ENCODE results near the gene SYNE1.
"Not testable (repeated sequence)": the region's sequence is repeated elsewhere in the genome, so short reads cannot be mapped to it uniquely, and the experiment has no call there.

Gene SYNE1

GRCh38 chr6:152571089-152571488 lies 66.1 kb downstream of the SYNE1 start:
- no peak for DNase-seq (ENCODE audit: low spot score)

DNA sequence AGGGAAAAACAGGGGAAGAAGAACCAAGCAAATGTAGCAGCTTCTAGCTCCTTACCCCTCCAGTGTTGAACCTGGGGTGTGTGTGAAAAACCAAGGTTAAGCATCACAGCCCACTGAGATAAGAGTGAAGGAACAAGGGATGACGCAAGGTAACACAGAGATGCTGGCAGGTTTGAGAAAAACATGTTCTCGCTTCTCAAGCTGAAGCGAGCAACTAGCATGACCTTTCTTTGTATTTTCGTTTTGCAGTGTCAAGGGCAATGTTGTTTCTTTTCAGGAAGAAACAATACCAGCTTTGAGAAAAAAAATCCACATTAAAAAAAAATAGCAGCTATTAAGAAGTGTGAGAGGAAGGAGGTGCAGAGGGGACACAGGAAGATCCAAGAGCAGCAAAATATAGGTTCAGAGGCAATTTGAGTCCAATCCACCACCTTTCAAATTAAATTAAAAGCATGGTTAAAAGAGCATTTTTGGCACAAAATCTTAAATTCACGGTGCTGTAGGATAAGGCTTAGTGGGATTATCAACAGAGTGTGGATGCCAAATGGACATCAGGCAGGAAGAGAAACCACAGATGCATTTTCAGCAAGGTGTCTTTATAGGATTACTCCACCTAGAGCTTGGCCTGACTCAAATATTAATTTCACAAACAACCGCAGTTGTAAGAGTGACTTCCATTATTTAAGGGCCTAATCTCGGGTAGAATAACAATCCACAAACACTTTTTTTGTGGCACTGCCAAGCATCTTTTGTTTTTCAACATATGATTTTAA lies 70.9 kb downstream of the SYNE1 start:
- no peak for DNase-seq (ENCODE audit: low spot score)

- DNase-seq (ENCODE audit: low spot score) = no peak
These were observed 74.0 kb downstream of the SYNE1 start for GRCh38 chr6:152563177-152563576.

DNA sequence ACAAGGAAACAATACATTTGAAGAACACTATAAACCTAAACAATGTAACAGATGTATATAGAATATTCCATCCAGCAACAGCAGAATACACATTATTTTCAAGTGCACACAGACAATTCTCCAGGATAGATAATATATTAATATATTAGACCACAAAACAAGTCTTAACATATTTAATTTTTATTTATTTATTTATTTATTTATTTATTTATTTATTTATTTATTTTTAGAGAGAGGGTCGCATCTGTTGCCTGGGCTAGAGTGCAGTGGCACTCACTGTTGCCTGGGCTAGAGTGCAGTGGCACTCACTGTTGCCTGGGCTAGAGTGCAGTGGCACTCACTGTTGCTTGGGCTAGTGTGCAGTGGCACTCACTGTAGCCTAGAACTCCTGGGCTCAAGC lies 78.4 kb downstream of the SYNE1 start:
- DNase-seq (ENCODE audit: low spot score) = not testable (repeated sequence)

DNA sequence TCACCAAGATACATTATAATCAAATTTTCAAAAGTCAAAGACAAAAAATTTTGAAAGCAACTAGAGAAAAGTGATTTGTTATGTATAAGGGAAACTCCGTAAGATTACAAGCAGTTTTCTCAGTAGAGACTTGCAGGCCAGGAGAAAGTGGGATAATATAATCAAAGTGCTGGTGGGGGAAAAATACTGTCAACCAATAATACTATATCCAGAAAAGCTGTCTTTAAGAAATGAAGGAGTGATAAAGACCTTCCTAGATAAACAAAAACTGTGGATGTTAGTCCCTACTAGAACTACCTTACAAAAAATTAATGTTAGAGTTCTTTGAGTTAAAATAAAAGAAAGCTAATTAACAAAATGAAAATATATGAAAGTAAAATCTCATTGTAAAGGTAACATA lies 79.7 kb downstream of the SYNE1 start:
- no peak for DNase-seq (ENCODE audit: low spot score)

GRCh38 chr6:152554851-152555250 lies 82.3 kb downstream of the SYNE1 start:
- DNase-seq (ENCODE audit: low spot score) = no peak

GRCh38 chr6:152552616-152553209 lies 84.4 kb downstream of the SYNE1 start:
- DNase-seq (ENCODE audit: low spot score) = peak; percentile 70

DNA sequence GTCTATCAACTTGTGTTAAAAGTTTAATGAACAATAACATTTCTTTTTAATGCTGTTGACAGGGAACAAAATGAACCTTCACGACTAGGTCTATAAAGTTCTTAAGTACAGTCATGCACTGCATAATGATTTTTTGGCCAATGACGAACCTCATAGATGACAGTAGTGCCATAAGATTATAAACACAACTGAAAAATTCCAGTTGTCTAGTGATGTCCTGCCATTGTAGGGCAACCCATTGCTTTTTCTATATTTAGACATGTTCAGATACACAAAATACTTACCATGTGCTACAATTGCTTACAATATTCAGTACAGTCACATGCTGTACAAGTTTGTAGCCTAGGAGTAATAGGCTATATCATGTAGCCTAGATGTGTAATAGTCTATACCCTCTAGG lies 93.6 kb downstream of the SYNE1 start:
- no peak for DNase-seq (ENCODE audit: low spot score)

- no peak for DNase-seq (ENCODE audit: low spot score)
These were observed 96.8 kb downstream of the SYNE1 start for GRCh38 chr6:152540381-152540780.

DNA sequence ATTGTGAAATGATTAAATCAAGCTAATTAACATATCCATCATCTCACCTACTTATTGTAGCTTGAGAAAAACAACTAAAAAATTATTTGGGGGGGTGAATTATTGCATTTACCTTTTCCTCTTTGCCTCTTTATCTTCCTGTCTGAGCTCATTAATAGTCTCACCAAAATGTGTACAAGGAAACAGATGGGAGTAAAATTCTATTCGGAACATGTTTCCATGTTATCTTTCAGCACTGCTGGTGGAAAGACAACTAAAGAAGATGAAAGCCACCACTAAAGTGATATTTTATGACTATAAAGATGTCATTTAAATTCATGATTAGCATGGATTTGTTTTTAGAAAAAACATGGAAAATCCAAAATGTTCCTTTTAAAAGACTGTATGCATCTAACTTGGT lies 102.6 kb downstream of the SYNE1 start:
- DNase-seq (ENCODE audit: low spot score) = no peak

DNA sequence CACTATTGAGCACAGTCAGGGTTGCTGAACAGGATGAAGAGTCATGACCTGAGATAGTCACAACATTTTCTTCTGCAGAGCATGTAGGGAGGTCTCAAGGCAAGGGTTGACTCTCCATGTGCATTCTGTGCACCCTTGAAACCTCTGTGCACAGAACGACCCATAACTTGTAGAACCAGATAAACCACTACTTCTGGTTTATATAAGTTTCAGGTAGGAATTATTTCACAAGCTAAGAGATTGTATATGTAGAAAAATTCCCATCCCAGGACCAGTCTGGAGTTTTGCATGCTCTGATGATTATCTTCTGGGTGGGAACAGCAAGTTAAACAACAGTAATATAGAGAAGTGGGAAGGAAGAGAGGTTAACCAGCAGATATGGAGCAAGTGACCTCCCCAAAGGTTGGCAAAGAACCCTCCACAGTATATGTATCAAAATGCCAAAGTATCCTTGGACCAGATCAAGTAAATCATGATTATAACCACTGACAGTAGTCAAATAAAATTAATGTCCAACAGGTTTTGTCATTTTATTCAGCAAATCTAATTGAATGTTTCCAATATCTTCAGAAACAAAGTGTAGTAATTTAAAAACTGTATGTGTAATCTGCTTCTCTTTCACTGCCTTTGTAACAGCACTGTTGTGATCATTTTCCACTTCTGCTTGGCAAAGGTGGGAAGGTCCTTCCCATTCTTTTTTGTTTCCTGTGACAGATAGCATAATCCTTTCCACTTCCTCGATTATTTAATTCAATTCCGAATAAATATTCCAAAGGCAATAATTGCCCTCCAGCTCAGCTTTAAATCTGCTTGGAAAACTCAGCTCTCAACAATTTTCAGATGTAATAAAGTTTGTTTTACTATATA lies 104.4 kb downstream of the SYNE1 start:
- DNase-seq (ENCODE audit: low spot score) = no peak

DNA sequence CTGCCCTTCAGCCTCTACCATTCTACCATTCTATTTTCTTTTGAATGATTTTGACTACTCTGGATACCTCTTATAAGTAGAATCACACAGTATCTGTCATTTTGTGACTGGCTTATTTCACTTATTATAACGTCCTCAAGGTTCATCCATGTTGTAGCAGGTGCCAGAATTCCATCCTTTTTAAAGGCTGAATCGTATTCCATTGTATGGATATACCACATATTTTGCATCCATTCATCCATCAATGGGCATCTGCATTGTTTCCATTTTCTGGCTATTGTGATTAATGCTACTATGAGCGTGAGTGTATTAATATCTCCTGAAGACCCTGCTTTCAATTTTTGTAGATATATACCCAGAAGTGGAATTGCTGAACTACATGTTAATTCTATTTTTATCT lies 105.5 kb downstream of the SYNE1 start:
- no peak for DNase-seq (ENCODE audit: low spot score)

DNA sequence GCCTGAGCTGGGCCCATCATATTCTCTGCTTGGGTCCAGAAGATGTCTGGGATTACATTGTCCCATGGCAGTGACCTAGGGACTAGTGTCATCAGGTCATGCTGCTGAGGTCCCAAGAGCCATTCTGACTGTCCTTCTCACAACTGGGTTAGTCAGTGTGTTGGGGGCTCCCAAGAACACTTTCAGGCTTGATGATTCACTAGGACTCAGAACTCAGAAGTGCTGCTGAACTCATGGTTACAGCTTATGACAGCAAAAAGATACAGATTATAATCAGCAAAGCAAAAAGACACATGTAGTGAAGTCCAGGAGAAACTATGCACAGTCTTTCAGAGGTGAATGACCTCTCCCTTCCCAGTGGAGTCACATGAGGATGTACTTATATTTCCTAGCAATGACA lies 107.8 kb downstream of the SYNE1 start:
- DNase-seq (ENCODE audit: low spot score) = peak; percentile 10

GRCh38 chr6:152514120-152514519 lies 123.0 kb downstream of the SYNE1 start:
- not testable (repeated sequence) for DNase-seq (ENCODE audit: low spot score)

DNA sequence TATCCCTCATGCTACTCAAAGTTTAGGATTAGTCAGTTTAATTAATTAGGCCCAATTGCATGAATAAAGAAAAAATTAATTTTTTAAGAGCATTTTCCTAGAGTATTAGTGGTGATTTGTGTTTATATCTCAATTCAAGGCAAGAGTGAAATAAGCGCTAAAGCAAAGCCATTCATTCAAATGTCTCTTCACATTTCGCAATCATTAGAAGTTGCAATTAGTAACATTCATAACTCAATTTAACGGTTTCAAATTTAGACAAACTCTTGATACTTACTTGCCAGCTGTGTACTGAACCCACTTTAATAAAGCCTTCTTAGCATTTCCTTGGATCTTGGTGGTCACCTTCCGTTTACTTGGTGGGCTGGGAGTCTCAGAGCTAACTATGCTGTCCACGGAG lies 127.2 kb downstream of the SYNE1 start:
- no peak for DNase-seq (ENCODE audit: low spot score)

- peak; percentile 9 for DNase-seq (ENCODE audit: low spot score)
These were observed 128.7 kb downstream of the SYNE1 start for GRCh38 chr6:152508477-152508876.

GRCh38 chr6:152503546-152503945 lies 133.6 kb downstream of the SYNE1 start:
- DNase-seq (ENCODE audit: low spot score) = peak; percentile 16

GRCh38 chr6:152502421-152503188 lies 134.6 kb downstream of the SYNE1 start:
- no peak for DNase-seq (ENCODE audit: low spot score)

DNA sequence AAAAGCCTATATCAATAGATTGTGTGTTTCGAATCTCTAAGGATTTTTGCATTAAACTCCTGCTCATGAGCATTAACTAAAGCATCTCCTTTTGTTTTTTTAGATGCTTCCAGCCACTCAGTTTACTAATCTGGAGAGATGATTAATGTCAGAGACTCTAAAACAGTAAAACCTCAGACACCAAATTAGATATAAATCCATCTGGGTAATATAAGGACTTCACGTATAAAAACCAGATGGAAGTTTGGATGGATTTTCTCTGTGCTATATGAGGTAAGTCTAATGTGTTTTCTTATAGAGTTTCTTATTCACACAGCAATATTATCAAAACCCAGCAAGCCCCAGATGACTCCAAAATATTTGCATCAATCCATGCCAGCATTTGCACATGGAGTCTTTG lies 137.2 kb downstream of the SYNE1 start:
- DNase-seq (ENCODE audit: low spot score) = no peak

DNA sequence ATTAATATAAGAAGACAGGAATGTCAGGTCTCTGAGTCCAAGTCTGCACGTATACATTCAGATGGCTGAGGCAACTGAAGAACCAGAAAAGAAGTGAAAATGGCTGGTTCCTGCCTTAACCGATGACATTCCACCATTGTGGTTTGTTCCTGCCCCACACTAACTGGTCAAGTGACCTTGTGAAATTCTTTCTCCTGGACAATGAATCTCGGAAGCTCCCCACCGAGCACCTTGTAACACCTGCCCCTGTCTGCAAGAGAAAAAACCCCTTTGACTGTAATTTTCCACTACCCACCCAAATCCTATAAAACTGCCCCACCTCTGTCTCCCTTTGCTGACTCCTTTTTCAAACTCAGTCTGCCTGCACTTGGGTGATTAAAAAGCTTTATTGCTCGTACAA lies 140.4 kb downstream of the SYNE1 start:
- no peak for DNase-seq (ENCODE audit: low spot score)

GRCh38 chr6:152495456-152495855 lies 141.7 kb downstream of the SYNE1 start:
- DNase-seq (ENCODE audit: low spot score) = not testable (repeated sequence)

DNA sequence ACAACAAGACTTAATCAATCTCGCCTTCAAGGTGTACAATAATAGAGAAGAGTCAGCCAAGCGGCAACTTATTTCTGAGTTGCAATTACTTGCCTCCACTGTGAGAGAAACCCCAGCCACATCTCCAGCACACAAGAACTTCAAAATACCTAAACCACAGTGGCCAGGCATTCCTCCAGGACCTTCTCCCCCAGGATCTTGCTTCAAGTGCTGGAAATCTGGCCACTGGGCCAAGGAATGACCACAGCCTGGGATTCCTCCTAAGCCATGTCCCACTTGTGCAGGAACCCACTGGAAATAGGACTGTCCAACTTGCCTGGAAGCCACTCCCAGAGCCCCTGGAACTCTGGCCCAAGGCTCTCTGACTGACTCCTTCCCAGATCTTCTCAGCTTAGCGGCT lies 144.9 kb downstream of the SYNE1 start:
- not testable (repeated sequence) for DNase-seq (ENCODE audit: low spot score)

All from GM03348 (cell line).